Measurements from ENCODE around the gene SARS2.
A peak's percentile ranks its signal among the peaks of the same experiment; 100 is the strongest.

Gene SARS2

DNA sequence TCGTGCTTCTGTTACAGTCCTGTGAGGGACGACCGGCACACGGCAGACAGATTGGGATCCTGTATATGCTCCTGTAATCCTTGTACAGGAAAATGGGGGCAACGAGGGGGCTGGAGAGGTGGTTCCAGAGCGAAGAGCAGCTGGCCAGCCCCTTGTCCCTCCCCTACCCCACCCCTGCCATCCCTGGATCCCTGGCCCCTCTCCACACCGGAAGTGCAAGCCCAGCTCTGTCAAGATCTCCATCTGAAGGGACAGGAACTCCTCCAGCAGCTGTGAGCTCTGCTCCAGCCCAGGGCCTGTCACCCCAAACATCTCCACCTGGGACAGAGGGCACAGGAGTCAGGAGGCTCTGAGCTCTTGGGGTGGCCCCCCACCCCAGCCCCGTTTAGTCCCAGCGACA is 13.0 kb downstream of the SARS2 start:
- DNase-seq: no peak

DNA sequence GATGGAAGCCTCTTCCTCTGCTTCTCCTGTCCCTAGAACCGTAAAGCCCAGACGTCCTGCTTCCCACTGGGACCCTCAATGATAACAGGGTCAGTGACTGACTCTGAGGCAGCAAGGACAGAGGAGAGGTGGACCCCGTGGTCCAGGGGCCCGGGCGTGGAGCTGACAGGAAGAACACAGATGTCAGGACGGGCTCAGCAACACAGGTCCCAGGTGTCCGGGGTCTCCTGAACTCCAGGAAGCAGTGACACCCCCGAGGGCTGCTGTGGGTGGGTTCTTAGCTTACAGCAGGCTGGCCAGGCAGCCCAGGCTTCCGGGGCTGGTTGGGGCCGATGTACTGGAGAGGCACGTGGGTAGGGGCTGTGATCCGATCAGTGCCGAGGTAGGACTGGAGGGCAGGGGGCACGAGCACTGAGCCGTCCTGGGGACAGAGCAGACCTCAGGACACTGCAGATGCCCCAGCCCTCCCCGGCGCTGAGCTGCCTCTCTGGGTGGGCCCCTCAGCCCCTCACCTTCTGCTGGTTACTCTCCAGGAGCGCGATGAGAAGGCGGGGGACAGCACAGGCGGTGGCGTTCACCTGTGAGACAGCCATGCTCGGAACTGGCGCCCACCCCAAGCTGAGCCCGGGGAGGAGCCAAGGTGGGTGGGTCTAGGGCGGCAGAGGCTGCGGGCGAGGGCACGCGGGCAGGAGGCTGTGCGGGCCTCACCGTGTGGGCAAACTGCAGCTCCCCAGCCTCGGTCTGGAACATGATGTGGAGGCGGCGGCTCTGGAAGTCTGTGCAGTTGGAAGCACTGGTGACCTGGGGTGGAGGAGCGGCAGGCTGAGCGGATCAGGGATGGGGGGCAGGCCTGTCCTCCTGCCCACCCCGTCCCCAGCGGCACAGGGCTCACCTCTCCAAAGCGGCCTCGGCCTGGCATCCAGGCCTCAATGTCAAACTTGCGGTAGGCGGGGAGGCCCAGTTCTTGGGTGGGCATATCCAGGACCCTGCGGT is 14.9 kb downstream of the SARS2 start:
- no peak for DNase-seq

DNA sequence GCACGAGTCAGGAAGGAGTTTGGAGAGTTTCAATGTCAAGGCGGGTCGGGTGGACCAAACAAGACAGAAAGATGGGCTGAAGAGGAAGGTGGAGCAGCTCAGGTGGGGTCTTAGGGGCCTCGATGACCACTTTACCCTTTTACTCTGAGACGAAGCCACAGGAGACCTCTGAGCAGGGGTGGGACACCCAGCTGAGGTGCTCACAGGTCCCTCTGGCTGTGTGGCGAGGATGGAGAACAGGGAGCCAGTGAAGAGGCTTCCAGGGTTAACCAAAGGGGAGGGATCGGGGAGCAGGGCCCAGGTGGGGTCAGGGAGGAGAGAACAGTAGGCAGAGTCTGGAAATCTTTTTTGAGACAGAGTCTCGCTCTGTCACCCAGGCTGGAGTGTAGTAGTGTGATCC is 16.6 kb downstream of the SARS2 start:
- DNase-seq: no peak

DNA sequence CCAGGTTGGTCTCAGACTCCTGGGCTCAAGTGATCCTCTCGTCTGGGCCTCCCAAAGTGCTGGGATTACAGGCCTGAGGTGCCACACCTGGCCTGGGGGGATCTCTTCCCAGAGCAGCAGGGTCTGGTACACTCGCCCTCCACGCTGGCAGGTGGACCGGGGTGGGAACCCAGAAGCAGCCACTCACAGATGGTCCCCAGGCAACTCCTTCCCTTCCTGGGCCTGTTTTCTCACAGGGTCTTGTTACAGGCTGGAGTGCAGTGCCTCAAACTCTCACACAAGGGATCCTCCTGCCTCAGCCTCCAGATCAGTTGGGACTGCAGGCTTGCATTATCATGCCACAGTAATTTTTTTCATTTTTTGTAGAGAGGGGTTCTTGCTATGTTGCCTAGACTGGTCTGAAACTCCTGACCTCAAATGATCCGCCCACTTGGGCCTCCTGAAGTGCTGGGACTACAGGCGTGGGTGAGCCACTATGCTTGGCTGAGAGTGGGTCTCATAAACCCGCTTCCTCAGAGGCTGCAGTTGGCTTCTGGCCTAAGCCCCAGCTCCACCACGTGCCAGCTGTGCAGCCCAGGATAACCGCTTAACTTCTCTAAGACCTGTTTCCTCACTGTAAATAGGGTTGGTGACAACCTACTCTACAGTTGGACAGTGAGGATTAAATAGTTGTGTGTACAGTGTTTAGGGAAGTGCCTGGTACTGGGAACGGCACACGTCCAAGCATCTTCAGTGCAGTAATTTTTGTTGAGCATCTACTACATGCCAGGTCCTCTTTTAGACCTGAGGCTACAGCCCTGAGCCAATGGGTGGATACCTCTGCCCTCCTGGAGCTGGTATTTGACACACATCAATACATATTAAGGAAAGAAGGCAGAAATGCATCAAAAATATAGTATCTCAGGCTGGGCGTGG is 17.7 kb downstream of the SARS2 start:
- no peak for DNase-seq

DNA sequence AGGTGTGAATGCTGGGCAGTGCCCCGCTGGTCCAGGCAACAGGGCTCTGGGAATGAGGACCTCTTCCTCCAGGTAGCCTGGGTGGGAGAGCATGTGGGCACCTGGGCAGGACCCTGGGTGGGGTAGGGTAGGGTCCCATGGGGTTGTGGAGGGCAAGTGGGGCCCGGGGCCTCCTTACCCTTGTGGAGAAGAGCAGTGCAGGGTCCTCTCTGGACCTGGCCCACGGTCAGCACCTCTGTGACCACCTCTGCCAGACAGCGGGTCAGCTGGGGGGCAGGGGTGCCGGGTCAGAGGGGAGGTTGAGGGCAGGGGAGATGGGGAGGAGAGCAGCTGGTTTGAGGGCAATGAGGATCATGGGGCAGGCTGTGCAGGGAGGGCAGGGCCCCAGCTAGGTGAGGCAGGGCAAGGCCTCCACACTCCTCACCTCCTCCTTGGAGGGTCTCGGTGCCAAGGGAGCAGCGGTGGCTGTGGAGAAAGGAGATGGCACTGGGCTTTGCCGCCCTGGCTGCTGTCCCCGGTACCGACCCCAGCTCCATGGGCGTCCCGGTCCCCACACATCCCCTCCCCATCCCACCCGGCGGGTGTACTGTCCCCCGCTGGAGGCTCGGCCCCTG is 19.1 kb downstream of the SARS2 start:
- DNase-seq: no peak

DNA sequence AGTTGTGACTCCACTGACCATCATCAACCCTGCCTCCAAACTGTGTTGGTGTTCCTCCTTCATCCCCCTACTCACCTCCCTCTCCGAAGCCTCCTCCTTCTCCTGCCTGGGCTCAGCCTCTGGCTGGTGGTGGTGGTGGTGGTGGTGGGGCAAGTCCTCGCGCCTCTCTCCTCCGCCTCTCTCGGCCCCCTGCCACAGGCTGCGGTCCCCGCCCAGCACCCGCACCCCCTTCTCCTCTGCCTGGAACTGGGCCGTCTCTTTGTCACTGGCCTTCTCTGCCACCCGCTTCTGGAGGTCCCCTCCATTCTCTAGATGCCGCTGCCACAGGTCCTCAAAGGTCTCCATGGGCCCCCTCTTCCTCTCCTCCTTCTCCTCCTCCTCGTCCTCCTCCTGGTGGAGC is 20.1 kb downstream of the SARS2 start:
- DNase-seq: no peak

DNA sequence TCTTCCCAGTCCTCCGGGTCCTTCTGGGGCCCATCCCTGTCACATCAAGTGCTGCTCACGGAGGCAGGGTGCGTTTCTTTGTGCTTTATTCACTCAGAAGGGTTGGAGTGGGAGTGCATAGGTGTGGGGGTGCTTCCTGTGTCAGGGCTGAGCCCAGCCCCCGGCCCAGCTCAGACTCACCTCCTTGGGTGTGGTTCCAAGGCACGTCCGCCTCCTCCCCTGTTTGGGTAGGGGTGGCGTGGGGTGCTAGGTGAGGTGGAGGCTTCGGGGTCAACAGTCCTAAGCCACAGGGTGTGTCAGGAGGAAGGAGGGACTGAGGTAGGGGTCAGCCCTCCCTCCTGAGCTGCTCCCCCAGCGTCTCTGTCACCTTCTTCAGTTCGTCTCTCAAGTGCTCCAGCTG is 21.7 kb downstream of the SARS2 start:
- no peak for DNase-seq

DNA sequence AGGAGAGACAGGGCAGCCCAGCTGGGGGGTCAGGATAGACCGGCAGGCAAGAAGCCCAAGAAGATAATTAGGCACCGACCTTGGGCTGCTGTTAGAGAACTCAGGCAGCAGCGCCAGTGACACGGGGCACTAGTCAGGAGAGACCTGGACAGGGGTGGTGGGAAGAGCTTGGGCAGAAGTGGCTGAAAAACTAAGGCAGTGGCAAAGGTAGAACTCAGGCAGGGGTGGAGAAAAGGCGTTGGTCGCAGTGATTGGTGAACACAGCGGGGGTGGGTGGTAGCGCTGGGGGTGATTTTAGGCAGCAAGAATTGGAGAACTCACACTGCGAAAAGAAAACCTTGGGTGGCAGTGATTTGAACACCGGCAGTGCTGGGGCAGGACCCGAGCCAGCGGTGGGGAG is 22.9 kb downstream of the SARS2 start:
- DNase-seq: no peak

DNA sequence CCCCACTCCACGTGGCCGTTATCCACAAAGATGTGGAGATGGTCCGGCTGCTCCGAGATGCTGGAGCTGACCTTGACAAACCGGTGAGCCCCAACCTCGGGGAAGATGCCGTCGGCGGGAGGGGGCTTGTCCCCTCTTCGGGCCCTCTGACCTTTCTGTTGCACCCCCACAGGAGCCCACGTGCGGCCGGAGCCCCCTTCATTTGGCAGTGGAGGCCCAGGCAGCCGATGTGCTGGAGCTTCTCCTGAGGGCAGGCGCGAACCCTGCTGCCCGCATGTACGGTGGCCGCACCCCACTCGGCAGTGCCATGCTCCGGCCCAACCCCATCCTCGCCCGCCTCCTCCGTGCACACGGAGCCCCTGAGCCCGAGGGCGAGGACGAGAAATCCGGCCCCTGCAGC is 23.3 kb downstream of the SARS2 start:
- DNase-seq: no peak

DNA sequence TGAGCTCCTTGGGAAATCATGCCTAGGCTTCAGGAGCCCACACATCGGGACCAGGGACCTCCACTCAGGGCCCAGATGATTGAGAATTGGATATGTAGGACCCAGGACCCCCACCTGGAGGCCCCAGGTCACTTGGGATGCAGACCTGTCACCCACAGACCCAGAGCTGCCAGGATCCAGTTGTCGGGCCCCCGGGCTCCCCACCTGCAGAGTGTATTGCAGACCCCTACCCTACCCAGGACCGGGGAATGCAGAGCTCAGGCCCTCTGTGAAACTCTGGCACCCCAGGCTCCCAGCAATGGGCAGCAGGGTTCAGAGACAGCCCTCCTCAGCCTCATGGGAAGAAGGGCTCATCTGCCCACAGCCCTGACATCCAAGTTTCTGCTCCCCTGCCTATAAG is 24.9 kb downstream of the SARS2 start:
- DNase-seq: no peak

DNA sequence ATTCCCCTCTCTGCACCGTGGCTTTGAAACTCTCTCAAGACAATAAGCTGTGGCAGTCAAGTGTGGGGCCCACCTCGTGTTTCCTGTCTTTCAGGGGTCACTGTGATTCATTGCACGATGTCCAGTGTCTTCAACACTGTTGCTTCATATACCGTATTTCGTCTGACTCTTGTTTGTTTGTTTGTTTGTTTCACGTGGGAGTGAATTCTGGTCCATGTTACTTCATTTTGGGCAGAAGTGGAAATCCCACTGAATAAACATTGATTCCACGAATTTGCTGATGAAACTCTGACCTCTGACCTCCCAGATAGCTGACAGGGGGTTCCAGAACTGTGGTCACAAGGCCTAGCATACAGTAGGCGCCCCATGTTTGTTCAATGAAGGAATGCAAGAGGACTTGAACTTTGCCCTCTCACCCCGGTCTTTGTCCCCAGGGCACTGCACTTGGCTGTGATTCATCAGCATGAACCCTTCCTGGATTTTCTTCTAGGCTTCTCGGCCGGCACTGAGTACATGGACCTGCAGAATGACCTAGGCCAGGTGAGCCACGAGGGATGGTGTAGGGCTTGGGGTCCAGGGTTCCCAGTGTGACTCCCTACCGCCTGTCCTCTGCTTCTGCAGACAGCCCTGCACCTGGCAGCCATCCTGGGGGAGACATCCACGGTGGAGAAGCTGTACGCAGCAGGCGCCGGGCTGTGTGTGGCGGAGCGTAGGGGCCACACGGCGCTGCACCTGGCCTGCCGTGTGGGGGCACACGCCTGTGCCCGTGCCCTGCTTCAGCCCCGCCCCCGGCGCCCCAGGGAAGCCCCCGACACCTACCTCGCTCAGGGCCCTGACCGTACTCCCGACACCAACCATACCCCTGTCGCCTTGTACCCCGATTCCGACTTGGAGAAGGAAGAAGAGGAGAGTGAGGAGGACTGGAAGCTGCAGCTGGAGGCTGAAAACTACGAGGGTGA is 25.7 kb downstream of the SARS2 start:
- DNase-seq: no peak

DNA sequence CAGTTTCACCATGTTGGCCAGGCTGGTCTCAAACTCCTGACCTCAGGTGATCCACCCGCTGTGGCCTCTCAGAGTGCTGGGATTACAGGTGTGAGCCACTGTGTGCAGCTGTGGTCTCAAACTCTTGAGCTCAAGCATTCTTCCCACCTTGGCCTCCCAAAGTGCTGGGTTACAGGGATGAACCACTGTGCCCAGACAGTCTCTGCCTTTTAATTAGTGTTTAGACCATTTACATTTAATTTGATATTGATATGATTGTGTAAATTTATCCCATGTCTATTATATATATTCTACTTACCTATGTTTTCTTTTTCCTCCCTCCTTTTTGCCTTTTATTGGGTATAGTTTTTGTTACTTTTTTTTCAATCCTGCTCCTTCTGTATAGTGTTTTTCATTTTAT is 28.9 kb downstream of the SARS2 start:
- DNase-seq: no peak

DNA sequence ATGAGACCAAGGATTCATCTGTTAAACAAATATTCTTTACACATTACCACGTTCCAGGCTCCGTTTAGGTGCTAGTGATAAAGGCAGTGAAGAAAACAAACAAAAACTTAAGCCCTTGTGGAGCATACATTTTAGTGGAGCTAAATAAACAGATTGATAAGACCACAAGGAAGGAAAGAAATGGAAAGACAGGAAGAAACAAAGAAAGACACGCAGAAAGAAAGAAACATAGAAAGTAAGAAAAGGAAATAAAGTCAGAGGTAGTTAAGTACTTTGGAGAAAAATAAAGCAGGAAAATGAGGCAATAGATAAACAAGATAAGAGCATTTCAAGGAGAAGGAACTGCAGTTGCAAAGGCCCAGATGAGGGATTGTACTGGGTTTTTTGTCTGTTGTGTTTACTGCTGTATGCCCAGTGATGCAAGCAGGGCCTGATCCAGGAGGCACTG is 29.8 kb downstream of the SARS2 start:
- DNase-seq: no peak

DNA sequence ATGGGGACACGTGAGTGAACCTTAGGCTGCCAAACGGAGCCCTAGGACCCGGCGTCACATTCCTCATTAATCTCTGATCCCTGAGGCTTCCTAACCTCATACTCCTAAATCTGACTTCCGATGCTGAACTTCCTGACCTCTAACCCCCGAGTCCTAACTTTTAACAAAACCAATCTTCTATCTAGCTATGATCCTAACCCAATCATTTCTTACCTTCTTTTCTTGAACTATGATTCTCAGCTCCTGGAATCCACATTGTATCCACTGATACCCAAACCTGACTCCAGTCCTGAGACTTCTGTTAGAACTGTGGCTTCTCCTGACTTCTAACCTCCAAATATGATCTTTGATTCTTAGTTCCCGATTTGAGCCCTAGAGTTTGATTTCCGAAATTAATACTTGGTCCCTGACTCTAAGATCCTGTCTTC is 30.3 kb downstream of the SARS2 start:
- DNase-seq: no peak

DNA sequence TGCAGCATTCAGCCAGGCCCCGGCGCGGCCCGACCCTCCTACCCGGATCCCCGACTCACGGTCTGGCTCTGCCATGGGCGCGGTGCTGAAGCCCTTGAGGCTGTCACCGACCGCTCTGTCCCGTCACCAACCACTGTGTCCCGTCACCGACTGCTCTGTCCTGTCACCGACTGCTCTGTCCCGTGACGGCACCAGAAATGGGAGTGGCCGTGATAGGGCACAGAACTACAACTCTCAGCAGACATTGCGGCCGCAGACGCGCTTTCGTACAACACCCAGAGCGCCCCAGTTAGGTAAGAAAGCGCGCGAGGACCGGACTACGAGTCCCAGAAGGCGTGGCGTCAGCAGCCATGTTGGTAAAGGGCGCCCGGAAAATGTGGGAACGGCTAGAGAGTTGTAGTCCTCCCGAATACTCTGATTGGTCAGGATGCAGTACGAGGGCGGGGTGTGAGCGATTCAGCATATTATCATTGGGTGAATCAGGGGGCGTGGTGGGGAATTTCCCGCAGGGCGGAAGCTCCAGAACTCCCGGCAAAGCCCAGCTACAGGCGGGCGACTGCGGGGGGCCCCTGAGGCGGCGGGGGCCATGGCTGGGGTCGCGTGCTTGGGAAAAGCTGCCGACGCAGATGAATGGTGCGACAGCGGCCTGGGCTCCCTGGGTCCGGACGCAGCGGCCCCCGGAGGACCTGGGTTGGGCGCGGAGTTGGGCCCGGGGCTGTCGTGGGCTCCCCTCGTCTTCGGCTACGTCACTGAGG is 30.9 kb downstream of the SARS2 start, which contains the start of the genes NFKBIB and SIRT2:
Gene NFKBIB (plus strand): TSS at position 523 of the 755 bp plus-strand sequence. CDS start 64 bp downstream, at position 587.
Gene SIRT2 (minus strand): TSS at position 172 of the 755 bp plus-strand sequence. CDS start 97 bp downstream, at position 75.
- peak; percentile 99 to 100 for DNase-seq

DNA sequence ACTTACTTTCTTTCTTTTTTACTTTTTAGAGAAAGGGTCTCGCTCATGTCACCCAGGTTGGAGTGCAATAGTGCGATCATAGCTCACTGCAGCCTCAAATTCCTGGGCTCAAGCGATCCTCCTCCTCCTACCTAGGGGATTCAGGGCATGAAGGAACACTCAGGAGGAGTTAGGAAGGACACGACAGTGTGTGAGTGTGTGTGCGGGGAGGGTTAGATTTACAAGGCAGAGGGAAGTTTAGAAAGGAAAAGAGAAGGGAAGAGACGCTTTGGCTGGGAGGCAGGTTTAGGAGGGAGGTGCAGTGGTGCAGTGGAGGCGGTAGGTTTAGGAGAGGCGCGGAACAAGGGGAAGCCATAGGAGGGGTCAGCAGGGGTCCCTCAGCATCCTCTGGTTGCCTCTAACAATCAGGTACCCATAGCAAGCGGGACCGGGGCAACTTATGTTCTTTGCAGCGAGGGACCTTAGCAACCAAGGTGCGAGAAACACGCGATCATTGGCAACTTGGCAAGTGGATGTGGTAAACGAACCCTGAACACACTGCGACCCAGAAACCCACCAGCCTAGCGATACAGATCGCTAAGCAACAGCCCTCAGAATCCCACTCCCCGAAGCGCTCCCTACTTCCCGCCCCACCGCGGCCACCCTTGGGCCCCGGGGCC is 31.6 kb downstream of the SARS2 start:
- DNase-seq: peak in 1 of 2 experiments; percentile 55

DNA sequence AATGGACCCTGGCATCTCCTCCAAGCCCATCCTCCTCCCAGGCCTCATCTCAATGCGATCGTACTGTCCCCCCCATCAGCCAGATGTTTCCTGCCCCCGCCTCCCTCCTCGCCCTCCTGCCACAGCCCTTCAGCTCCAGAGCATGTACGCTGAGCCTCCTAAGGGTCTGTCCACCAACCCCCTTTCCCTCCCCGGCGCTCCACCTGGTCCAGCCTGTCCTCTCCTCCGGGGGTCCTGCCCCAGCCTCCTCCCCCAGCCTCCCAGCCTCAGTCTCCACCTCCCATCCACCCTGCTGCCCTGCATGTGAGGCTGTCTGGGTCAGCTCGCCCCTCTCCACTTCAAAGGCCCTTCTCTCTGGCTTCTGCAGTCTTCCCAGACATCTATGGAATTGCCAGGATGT is 35.6 kb downstream of the SARS2 start:
- DNase-seq: no peak

DNA sequence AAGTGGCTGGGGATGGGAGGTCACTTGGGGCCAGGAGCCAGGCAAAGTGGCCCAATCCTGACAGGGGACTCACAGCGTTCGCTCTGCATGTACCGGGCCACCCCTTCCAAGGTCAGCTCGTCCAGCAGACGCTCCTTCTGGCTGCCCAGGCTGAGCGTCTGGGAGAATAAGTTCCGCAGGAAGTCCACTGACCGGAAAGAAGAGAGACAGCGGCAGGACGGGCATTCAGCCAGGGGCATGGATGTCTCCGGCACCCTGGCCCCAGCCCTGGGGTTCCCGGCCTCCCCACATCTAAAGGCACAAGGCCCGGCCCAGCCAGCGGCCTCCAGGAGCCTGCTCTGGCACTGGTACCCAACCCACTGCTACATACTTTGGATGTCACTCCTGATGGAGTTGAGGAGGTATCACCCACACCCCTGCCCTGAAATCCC is 37.2 kb downstream of the SARS2 start:
- no peak for DNase-seq

DNA sequence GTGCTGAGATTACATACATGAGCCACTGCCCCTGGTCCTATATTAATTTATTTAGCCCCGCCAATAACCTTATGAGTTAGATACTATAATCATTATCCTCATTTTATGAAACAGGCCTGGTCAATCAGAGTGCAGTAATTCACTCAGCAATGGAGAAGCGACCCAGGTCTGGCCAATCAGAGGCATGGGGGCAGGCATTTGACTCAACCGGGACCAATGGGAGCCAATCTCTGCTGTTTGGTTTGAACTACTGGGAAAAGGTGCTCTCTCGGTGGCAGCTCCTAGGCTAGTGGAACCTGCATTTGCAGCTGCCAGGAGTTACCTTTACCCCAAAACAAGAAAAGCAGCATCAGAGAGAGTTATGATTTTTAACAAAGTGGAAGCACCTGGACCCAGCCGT is 37.7 kb downstream of the SARS2 start:
- DNase-seq: no peak

DNA sequence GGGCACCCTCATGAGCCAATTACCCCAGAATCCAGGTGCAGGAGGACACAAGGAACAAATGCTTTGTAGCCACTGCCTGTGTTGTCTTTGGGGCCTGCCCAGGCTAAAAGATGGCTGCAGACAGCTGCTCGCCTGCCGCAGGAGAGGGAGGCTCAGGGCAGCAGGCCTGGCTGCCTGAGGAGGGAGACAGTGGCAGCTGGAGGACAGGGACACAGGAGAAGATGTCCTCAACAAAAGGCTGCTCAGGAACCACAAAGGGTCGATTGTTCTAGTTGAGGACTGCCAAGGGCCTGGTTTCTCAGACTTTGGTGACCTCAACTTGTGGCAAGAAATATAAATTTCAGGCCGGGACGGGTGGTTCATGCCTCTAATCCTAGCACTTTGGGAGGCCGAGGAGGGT is 38.8 kb downstream of the SARS2 start:
- no peak for DNase-seq

All from NCI-H526 (cell line).